Stimulated activated CD4-positive, alpha-beta T cell treated with anti-CD3 and anti-CD28 coated beads, Interleukin-15, amount 100 ng/mL, for 1 hour (primary cell): Measurements from ENCODE around the gene TSPAN9.

Source experiments
- DNase-seq, 2 donors: peaks; one replicate each; pipeline ENCODE4 v3.0.0-alpha.2; 2020; ENCODE audit warnings: low read depth in 1 of 2, low spot score in 1 of 2

The TSPAN9 gene

DNA sequence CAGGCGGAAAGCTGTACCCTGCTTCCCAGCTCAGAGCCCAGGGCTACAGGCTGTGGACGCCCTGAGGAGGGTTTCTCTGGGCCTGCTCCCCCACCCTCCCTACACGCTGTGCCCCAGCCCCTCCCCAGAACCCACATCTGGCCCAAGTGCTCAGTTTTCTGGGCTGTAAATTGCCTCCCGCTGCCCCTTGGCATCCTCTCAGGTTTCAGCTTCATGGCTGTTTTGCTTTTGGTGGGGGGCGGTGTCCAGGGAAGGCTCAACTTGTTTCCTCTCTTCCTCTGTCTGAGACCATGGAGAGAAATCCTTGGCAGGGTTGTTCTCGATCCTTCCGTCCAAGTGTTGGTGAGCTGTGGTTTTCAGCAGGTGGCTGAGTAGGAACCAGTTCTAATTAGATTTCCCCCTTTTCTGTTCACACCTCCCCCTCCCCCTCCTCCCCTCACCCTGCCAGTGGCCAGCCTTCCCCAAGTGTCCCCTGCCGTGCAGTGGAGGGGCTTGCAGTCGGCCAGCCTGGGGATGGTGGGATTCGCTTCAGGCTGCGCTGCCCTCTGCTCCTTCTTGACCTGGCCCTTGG, 61.8 kb downstream of the TSPAN9 start:
- DNase-seq = no peak

DNA sequence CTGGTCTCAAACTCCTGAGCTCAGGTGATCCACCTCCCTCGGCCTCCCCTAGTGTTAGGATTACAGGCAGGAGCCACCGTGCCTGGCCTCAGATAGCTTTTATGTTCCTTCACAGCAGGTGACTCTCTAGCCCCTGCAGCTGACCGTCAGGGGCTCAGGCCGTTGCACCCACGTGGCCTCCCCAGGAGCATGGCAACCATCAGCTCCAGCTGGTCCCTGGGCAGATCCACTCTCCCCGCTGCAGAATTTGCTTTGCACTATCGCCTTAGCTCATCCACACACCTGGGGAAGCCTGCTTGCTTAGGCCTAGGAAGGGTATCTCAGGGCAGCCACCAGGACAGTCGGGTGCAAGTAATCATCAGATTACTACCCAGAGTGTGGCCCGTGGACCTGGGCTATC, 62.6 kb downstream of the TSPAN9 start:
- DNase-seq = no peak

DNA sequence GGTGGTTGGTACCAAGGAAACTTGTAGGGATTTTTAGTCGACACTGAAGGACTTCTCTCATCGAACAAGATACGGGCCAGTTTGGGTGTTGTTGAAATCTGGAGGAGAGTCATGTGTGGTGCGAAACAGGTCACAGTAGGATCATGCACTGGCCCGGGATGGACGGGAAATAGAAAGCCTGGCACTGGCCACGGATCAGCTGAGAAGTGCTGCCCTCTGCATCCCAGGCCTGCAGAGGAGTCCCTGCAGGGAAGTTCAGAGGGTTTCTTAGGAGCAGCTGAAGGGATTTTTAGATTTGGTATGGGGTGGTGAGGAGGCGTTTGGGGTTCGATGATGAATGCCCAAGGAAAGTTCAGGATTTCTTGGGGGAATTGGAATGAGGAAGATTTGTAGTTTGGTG, 63.1 kb downstream of the TSPAN9 start:
- no peak for DNase-seq

DNA sequence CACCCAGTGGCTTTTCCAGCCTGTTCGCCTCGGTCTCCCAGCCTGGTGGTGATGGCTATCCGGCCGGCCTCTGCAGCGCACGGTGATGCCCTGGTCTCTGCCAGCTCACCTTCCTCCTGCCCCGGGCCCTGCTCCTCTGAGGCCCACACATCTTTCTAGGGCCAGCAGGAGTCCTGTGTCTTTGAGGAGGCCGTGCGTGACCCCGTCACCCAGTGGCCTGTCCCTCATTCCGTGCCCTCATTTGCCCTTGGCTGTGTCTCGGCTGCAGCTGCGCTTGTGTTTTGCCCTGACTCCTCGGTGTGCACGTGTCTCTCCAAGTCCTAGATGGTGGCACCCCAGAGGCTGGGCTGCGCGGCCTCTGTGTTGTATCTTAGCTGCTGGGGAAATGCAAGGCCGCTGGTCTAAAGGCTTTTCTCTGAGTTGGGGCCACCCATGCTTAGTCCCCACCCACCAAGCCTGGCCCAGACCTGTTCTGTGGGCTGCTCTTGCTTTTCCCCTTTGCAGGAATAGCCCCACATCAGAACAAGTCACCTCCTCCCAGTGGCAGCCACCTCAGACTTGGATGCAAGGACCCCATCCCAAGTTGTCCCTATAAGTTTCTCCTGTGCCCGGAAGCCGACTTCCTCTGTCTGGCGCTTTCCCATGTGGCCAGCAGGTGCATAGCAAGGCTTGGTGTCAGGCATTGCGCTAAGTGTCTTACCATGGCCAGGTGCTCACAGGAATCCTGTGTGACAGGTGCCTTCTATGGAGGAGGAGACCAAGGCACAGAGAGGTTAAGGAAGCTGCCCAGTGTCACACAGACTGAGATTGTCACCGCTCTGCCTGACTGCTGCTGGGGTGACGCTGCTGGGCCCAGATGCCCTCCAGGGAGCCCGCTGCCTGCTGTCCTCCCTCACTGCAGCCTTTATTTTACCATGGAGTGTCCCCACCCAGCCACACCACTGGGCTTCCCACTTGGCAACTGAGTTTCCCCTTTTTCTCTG, 64.5 kb downstream of the TSPAN9 start:
- no peak for DNase-seq

DNA sequence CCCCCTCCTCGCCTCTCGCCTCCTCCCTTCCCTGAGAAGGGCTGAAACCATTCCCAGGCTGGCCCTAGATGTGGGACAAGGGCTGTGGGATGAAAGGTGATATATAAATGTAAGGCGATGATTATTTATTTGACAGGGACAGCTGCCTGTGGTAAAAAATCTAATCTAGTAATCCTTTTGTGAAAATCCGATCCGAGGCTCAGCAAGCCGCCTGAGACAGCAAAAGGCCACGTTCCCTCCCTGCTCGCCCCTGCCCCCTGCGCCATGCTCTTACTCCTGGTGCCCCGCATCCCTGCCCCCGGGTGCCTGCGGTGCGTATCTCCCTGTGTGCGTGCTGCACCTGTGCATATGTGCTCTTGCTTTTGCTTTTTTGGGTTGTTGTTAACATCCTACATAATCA, 65.2 kb downstream of the TSPAN9 start:
- DNase-seq = no peak

DNA sequence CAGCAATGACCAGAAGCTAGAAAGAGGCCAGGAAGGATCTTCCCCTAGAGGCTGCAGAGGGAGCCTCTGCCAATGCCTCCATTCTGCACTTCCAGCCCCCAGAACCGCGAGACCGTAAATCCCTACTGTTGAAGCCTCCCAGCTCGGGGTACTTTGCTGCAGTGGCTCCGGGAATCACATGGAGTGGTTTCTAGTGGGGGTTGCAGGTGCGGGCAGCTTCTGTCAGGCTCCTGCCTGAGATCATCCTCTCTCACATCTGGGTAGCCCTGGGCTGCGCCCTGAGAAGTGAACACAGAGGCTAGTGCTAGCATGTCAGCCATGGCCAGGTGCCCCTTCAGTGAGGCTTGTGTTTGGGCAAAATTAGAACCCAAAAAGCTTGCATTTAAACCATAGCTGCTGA, 67.3 kb downstream of the TSPAN9 start:
- DNase-seq = no peak

DNA sequence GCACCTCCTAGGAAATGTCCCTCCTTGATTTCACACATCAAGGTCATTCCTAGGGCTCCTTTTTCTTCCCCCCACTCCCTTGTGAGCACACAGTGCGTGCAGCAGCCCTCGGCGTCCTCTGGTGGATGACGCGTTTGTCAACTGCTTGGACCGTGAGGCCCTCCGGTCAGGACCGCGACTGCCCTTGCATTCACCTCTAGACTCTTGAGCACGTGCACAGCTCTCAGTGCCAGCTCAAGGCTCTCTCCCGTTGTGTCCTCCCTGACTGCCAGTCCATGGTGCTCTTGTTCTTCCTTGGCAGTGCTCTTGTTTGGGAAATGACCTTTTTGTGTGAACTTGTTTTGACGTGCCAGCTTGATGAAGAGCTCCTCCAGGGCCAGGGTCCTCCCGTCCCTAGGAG, 67.9 kb downstream of the TSPAN9 start:
- no peak for DNase-seq

DNA sequence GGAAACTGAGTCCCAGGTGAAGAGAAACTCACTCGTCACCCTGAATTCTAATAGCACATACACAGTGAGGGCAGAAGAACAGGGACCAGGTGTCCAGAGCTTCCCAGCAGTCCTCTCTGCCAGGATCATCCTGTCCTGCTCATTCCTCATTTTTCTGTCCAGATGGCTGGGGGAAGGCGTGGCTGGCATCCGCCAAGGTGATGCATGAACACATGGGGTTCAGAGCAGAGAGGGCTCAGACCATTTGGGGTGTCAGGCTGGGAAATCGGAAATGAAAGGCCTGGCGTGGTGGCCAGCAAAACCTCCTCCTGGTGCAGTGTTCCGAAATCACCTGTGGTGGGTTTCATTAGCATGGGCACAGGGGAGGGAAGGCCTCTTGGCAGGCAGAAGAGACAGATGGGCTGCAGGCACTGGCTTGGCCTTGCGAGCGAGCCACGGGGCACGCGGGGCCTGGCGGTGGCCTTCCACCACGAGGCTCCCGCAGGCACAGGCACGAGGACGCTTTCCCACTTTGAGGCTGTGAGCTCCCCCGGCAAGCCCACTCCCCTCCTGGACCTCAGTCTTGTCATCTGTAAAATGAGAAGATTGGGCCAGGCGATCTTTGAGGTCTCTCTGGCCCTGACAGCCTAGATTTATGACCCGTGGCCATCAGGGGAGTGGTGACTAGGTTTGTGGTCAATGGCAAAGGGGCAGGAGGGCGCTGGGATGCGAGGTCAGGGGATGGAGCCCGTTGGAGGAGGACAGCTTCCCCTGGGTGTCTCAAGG, 68.5 kb downstream of the TSPAN9 start:
- no peak for DNase-seq

DNA sequence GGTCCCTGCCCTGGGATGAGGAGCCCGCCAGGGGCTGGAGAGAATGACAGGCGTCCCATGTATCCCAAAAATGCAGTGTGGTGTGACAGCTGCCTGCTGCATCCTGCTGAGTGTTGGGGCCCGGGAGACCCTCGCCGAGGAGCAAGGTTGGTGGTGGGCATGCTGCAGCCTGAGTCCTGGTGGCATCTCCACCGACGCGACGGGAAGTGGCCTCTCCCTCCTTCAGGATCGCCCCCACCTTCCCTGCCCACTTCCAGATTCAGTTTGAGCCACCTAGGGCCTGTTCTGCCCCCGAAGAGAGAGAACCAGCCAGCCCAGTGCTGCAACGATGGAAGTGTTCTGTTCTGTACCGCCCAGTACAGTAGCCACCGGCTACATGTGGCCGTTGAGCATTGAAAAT, 70.1 kb downstream of the TSPAN9 start:
- DNase-seq = no peak

DNA sequence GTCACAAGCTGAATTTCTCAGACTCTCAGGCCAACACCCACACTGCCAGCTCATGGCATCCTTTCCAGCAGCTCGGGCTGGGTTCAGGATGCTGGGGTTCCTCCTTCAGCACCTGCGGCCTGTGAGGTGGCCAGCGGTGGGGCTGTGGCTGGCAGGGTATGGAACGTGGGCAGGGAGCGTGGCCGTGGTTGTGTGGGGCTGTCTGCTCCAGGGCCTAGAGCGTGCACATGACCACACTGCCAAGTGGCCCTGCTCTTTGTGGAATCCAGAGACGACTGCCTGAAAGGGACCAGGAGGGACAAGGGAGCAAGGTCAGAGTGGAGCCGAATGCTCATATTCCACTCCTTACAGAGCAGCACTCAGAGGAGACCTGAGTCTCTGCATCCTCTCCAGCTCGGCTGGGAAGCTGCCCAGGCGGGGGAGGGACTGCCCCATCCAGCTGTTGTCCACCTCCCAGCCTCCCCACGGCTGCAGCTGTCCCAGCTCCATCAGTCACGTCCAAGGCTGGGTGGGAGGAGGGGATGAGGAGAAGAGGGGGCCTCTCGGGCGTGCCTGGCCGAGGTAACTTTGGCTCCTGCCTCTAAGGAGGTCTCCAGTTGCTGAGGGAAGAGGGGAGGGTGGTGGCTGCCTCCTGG, 71.3 kb downstream of the TSPAN9 start:
- no peak for DNase-seq

DNA sequence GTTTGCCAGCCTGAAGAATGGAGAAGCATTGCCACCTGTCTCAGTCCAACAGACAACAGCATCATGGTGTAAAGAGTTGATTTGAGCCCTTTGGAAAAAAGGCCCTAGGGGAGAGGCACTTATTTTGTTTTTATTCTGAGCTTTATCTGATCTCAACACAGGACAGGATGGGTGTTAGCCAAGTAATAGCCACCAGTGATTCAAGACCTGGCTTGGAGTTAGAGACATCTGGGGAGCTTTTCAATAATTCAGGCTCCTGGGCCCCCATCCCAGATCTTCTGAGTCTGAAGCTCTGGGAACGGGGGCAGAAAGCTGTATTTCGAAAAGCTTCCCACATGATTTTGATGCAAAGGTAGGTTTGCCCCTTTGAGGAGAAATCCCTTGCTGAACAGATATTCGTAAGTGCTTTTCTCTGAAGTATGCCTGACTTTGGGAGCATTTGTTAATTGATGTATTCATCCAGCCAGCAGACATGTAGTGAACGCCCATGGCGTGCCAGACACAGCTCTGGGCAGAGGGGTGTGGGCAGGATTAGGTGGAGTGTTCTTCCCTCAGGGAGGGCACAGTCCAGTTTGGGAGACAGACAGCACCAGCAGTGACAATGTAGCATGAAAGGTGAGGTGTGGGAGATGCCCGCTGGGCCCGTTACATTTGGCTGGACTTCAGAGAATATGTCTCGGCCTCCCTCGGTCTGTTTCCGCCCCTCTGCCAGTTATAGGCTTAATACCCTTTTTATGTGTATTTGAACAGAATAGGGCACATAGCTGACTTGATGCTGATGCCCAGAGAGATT, 72.5 kb downstream of the TSPAN9 start:
- DNase-seq = no peak

DNA sequence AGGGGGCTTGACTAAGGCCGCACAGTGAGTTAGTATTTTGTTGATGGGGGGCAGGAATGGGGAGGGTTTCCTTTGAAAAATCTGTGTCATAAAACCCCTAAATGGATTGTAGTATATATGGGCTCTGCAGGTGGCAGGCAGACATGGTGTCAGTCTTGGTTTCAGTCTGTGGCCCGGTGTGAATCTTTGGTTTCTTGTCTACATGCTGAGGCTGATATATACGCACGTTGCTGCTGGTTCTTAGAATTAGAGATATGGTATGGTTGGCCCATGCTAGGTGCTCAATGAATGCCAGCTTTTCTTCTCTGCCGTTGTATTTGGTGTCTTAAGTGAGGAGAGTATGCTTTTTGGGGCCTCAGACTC, 73.1 kb downstream of the TSPAN9 start:
- no peak for DNase-seq

DNA sequence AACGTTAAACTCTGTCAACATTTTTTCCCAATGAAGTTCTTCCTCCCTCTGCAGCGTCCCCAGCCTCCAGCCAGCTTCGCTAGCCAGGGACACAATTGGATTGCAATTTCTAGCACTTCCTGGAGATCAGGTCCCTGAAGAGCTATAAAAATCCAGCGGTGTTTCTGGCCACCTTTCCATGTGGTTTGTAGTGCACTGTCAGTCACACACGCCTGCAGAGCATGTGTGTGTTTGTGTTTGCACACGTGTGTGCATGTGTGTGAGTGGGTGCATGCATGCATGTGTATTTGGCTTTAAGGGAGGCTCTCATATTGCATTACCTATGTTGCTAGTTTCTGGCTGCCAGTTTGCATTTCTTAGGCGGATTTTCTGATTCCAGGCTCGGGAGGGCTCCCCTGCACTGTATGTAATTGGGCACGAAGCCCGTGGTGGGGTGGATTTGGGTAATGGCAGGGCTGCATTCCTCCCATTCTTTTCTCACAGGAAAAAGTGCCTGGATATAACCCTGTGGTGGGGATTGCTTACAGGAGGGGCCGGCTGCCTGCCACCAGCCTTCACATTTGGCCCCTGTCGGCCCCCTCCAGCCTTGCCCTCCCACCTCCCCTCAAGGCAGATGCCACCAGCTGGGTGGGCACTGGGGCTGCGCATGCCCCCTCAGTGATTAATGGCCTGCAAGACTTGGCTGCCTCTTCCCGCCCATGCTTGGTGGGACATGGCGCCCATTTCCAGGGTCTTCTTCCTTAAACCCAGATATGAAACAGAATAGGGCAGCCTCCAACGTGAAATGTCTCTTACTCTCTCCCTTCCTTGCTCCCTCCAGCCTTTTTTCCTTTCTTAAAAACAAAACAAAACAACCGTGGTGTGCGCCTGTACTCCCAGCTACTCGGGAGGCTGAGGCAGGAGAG, 74.0 kb downstream of the TSPAN9 start:
- no peak for DNase-seq

DNA sequence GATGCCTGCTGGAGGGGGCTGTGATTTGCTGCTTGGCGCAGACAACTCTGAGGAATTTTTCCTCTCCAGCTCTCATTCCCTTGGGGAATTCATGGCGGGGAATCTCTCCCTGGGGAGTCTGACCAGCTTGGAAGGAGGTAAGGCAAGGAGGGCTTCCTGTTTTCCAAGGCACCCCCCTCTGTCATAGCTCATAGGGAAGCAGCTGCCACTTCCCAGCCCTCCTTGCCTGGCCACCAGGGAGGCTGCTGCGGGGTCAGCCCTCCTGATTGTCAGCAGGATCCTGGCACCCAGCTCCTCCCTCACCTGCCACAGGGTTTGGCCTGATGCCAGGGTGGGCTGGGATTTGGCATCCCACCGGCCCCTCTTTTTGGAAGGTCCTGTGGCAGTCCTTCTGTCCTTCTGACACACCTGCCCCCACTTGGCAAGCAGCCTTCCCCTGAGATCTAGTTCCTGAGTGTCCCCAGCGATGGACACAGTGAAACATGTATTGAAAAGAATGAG, 74.9 kb downstream of the TSPAN9 start:
- no peak for DNase-seq

DNA sequence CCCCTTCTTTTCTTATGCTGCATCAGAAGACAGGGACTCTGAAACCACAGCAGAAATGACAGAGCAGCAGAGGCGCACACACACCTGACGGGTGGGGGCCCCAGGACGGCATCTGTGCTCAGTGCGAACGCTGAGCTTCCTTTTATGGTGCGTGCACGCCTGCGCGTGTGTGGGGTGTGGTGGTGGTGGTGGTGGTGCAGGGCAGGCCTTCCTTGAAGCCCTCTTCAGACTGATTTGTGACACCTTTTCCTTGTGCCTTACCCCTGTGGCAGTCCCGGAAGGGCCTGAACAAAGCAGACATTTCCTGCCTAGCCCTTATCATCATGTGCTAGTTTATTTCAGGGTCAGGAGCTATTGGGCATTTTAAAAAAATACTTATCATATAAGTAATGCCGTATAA, 75.7 kb downstream of the TSPAN9 start:
- no peak for DNase-seq

DNA sequence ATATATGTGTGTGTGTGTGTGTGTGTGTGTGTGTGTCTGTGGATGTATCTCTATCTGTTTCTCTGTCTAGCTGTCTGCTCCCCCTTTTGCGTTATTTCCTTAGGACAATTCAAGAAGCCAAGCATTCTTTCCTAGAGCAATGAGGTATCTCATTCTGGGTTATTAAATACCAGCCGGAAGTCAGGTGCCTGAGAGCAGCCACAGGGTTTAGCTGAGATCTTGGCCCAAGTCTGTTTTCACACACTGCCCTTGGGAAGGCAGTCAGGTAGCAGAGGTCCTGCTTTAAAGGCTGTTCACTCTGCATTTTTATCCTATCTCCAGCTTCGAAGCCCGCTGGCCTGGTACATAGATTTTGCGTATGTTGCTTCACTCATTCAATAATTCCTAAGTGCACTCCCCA, 76.8 kb downstream of the TSPAN9 start:
- DNase-seq = no peak

DNA sequence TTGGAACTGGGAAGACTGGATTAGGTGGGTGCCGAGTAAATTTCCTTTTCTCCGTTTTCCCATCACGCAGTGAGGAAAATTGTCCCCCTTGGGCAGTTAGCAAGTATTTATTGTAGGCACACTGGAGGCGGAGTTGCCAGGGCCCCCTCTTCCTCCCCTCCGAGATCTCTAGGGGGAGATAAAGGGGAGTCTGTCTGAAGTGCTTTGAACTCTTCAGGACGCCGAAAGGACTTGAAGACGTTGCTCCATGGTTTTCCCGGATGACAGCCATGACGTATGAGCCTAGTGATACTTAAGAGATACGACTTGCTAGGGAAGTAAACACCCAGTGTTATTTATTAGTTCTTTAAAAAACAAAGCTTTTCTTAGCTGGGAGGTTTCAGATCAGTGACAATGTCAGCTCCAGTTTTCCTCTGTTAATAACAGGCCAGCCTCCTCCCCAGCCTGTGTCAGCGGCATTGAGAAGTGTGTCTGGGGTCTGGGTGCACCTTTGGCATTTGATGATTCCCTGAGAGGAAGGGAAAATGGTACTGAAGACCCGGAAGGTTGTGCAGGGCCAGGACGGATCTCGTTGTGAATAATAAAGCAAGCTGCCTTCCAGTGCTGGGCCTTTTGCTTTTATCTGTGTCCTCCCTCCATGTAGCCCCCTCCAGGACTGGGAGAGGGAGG, 78.7 kb downstream of the TSPAN9 start:
- DNase-seq = no peak

DNA sequence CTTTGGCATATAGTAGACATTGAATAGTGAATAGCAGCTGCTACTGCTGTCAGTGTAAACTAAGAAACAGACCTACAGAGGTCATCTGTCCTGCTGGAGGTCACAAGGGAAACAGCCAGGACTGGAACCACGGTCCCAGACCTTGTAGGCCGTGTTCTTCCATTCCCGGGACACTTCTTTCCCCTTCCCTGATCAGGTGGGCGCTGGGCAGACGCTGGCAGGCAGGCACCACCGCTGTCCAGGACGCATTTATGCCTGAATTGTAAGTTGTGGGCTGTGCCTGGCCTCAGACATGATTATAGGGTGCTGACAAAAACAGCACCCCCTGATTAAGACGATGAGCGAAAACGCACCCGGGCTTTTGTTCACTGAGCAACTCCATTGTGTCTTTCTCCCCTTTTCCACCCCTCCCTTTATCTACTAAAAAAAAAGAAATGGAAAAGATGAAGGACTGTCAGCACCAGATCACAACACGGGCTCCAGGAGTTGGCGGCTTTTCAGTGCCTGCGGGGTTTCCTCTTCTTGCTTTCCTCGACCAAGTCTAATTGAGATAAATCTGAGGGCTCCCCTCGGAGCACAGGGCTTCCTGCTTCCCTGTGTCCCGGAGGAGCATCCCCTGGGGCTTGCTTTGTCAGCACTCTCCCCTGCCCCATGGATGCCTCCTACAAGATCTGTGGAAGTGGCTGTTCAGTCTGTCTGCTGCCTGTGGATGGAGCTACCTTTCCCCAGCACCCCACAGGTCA, 80.6 kb downstream of the TSPAN9 start:
- no peak for DNase-seq
